ENCODE measurements around the gene CCDC43.

DNA sequence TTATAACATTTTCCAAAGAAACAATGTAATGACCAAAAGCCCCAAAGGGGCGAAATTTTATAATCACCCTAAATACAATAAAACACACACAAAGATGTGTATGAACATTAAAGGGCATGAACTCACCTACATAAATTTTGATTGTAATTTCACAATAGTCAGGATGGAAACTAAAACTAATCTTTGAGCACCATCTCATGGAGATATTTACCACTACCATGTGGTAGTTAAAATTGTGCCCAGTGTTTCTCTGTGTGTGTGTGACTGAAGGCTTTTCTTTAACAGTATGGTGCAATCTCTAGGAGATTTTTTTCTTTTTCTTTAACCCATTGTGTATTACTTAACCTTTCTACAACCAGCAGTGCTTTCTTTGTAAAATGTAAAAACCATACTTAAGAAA lies 53.0 kb downstream of the CCDC43 start:
- TF ChIP-seq, protein P1, sequence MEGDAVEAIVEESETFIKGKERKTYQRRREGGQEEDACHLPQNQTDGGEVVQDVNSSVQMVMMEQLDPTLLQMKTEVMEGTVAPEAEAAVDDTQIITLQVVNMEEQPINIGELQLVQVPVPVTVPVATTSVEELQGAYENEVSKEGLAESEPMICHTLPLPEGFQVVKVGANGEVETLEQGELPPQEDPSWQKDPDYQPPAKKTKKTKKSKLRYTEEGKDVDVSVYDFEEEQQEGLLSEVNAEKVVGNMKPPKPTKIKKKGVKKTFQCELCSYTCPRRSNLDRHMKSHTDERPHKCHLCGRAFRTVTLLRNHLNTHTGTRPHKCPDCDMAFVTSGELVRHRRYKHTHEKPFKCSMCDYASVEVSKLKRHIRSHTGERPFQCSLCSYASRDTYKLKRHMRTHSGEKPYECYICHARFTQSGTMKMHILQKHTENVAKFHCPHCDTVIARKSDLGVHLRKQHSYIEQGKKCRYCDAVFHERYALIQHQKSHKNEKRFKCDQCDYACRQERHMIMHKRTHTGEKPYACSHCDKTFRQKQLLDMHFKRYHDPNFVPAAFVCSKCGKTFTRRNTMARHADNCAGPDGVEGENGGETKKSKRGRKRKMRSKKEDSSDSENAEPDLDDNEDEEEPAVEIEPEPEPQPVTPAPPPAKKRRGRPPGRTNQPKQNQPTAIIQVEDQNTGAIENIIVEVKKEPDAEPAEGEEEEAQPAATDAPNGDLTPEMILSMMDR (IDR thresholded peaks at IDR 0.05) = peak; percentile 58
- no peak for TF ChIP-seq EZH2 (IDR thresholded peaks at IDR 0.05)
